Hippocampal formation (tissue), 2 donors: Measurements from ENCODE around the gene BABAM2.

Experiments
- DNase-seq, 2 donors: peaks; one replicate each; lab custom pipeline; 2025; lab: John Stamatoyannopoulos, UW

The BABAM2 gene

GRCh38 chr2:28282861-28283646 lies 392.5 kb downstream of the BABAM2 start:
- DNase-seq, result no peak

- DNase-seq, result no peak
Observed at GRCh38 chr2:28283861-28284260, 393.3 kb downstream of the BABAM2 start.

- DNase-seq, result no peak
Observed at GRCh38 chr2:28286678-28287077, 396.1 kb downstream of the BABAM2 start.

- DNase-seq, result no peak
Observed at GRCh38 chr2:28287256-28287915, 396.9 kb downstream of the BABAM2 start.

GRCh38 chr2:28288620-28289019 lies 398.1 kb downstream of the BABAM2 start:
- DNase-seq, result no peak

GRCh38 chr2:28291811-28292440 lies 401.4 kb downstream of the BABAM2 start:
- no peak for DNase-seq

- no peak for DNase-seq
Observed at GRCh38 chr2:28292491-28292890, 402.0 kb downstream of the BABAM2 start.

- no peak for DNase-seq
Observed at GRCh38 chr2:28293416-28293815, 402.9 kb downstream of the BABAM2 start.

- no peak for DNase-seq
Observed at GRCh38 chr2:28294451-28294850, 403.9 kb downstream of the BABAM2 start.

GRCh38 chr2:28296243-28296642 lies 405.7 kb downstream of the BABAM2 start:
- no peak for DNase-seq

GRCh38 chr2:28296904-28297303 lies 406.4 kb downstream of the BABAM2 start:
- no peak for DNase-seq

- DNase-seq, result no peak
Observed at GRCh38 chr2:28297531-28297930, 407.0 kb downstream of the BABAM2 start.

GRCh38 chr2:28298406-28298805 lies 407.9 kb downstream of the BABAM2 start:
- DNase-seq, result no peak

- no peak for DNase-seq
Observed at GRCh38 chr2:28300485-28301341, 410.2 kb downstream of the BABAM2 start.

GRCh38 chr2:28305202-28305601 lies 414.7 kb downstream of the BABAM2 start:
- no peak for DNase-seq

- peak in 1 of 2 donors; percentile 16 for DNase-seq
Observed at GRCh38 chr2:28310107-28310506, 419.6 kb downstream of the BABAM2 start.

GRCh38 chr2:28311660-28312249 lies 421.2 kb downstream of the BABAM2 start:
- DNase-seq, result no peak

- DNase-seq, result no peak
Observed at GRCh38 chr2:28312307-28313219, 422.0 kb downstream of the BABAM2 start.

GRCh38 chr2:28313220-28313784 lies 422.8 kb downstream of the BABAM2 start:
- no peak for DNase-seq

GRCh38 chr2:28314968-28315367 lies 424.4 kb downstream of the BABAM2 start:
- DNase-seq, result no peak
